ENCODE results near the gene CCDC88C. TPM values are rescaled to one million over a fixed set of nuclear protein-coding genes. Genes with fewer than 3 reads are reported as not detected.

The CCDC88C gene
- total RNA-seq, 1 donor from 2014 or later: 12.4 TPM

GRCh38 chr14:91341334-91341733 lies 76.3 kb downstream of the CCDC88C start:
- H3K4me2 ChIP-seq (ENCODE audit: low read length): no peak overlapping the region
- no peak overlapping the region for H3K27ac Mint-ChIP-seq (ENCODE audit: unreplicated experiment)
- H4K20me1 ChIP-seq (ENCODE audit: insufficient read depth, low read length): no peaks in the 10 kb centered on the region
- DNase-seq (ENCODE audit: low read depth): no peak
- no peaks in the 10 kb centered on the region for H3K4me1 Mint-ChIP-seq (ENCODE audit: low read depth, unreplicated experiment)
- no peak for TF ChIP-seq EZH2 (IDR thresholded peaks at IDR 0.05; ENCODE audit: insufficient read depth, low read length)
- TF ChIP-seq CTCF (IDR thresholded peaks at IDR 0.05; ENCODE audit: insufficient read depth, low read depth, low read length): no peak
- H3K9ac ChIP-seq (ENCODE audit: low read length): no peak overlapping the region
- H3K4me3 ChIP-seq (ENCODE audit: insufficient read depth, low read depth, low read length): no peak overlapping the region
- H3K27me3 Mint-ChIP-seq (ENCODE audit: low read depth, unreplicated experiment): peaks cover 3% of the 10 kb centered on the region
- FAIRE-seq: no peak
- no peaks in the 10 kb centered on the region for H3K79me2 ChIP-seq (ENCODE audit: insufficient read depth, low read length)
- H3K36me3 Mint-ChIP-seq (ENCODE audit: low read depth, unreplicated experiment): peaks cover 5% of the 10 kb centered on the region
- H3K9me3 ChIP-seq (ENCODE audit: insufficient read depth, low read depth, low read length): no peaks in the 10 kb centered on the region
- no peak overlapping the region for H3K4me3 Mint-ChIP-seq (ENCODE audit: unreplicated experiment)
- no peak overlapping the region for H3K27ac ChIP-seq (ENCODE audit: low read depth, low read length)
- no peaks in the 10 kb centered on the region for H3K9me3 Mint-ChIP-seq (ENCODE audit: unreplicated experiment)
- H3K27me3 ChIP-seq (ENCODE audit: insufficient read depth, low read length): peaks cover 3% of the 10 kb centered on the region
- H3K4me1 ChIP-seq (ENCODE audit: insufficient read depth, low read length): no peaks in the 10 kb centered on the region
- H2AFZ ChIP-seq (ENCODE audit: low read depth, low read length): no peak overlapping the region
- no peaks in the 10 kb centered on the region for H3K36me3 ChIP-seq (ENCODE audit: insufficient read depth, low read length)

DNA sequence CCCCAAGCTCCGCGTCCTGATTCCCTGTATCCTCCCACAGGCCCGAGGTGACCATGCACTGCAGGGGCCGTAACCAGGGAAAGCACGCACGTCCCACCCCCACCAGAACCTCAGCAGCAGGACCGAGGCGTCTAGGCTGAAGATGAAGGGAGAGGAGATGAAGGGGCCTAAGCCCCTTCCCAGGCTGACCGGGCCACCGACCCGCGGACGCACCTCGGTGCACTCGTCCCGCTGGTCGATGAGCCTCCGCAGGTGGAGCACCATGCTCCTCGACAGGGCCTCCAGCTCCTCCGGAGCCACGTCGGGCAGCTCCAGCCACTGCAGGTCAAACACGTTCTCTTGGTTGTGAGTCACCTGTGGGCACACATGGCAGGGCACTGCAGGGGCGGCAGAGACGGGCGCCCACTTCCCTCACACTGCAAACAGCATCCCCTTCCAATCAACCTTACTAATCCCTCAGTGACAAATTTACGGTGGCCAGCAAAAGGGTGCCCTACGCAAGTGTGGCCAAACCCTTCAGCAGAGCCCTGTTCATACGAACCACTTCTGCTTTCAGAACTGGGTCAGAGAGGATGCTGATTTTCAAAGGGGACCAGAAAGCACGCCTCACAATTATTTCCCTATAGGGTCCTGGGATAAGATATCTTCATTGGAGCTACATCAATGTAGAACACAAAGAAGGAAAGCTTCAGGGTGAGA lies 77.8 kb downstream of the CCDC88C start:
- Histone ChIP-seq H3K4me1 (ENCODE audit: insufficient read depth, low read length) (no peaks in the 10 kb centered on the region), H3K9me3 (ENCODE audit: insufficient read depth, low read depth, low read length) (no peaks in the 10 kb centered on the region), H3K4me2 (ENCODE audit: low read length) (no peak overlapping the region), H2AFZ (ENCODE audit: low read depth, low read length) (no peak overlapping the region), H4K20me1 (ENCODE audit: insufficient read depth, low read length) (no peaks in the 10 kb centered on the region), H3K36me3 (ENCODE audit: insufficient read depth, low read length) (no peaks in the 10 kb centered on the region), H3K27me3 (ENCODE audit: insufficient read depth, low read length) (peaks cover 3% of the 10 kb centered on the region), H3K4me3 (ENCODE audit: insufficient read depth, low read depth, low read length) (no peak overlapping the region), H3K27ac (ENCODE audit: low read depth, low read length) (no peak overlapping the region), H3K9ac (ENCODE audit: low read length) (no peak overlapping the region), H3K79me2 (ENCODE audit: insufficient read depth, low read length) (no peaks in the 10 kb centered on the region)
- Mint-ChIP-seq H3K4me3 (ENCODE audit: unreplicated experiment) (no peak overlapping the region), H3K9me3 (ENCODE audit: unreplicated experiment) (no peaks in the 10 kb centered on the region), H3K4me1 (ENCODE audit: low read depth, unreplicated experiment) (no peaks in the 10 kb centered on the region), H3K36me3 (ENCODE audit: low read depth, unreplicated experiment) (peaks cover 5% of the 10 kb centered on the region), H3K27ac (ENCODE audit: unreplicated experiment) (no peak overlapping the region), H3K27me3 (ENCODE audit: low read depth, unreplicated experiment) (peaks cover 9% of the 10 kb centered on the region)
- DNase-seq (ENCODE audit: low read depth) (no peak), FAIRE-seq (no peak)
- no peak for TF ChIP-seq CTCF (IDR thresholded peaks at IDR 0.05; ENCODE audit: insufficient read depth, low read depth, low read length)

- peaks cover 5% of the 10 kb centered on the region for H3K36me3 Mint-ChIP-seq (ENCODE audit: low read depth, unreplicated experiment)
- peaks cover 9% of the 10 kb centered on the region for H3K27me3 Mint-ChIP-seq (ENCODE audit: low read depth, unreplicated experiment)
- TF ChIP-seq EZH2 (IDR thresholded peaks at IDR 0.05; ENCODE audit: insufficient read depth, low read length) (no peak), CTCF (IDR thresholded peaks at IDR 0.05; ENCODE audit: insufficient read depth, low read depth, low read length) (no peak)
- no peak overlapping the region for H3K4me3 Mint-ChIP-seq (ENCODE audit: unreplicated experiment)
- Histone ChIP-seq H2AFZ (ENCODE audit: low read depth, low read length) (no peak overlapping the region), H3K4me2 (ENCODE audit: low read length) (no peak overlapping the region), H4K20me1 (ENCODE audit: insufficient read depth, low read length) (no peaks in the 10 kb centered on the region), H3K27me3 (ENCODE audit: insufficient read depth, low read length) (peaks cover 3% of the 10 kb centered on the region), H3K9ac (ENCODE audit: low read length) (no peak overlapping the region), H3K79me2 (ENCODE audit: insufficient read depth, low read length) (no peaks in the 10 kb centered on the region), H3K4me1 (ENCODE audit: insufficient read depth, low read length) (no peaks in the 10 kb centered on the region), H3K27ac (ENCODE audit: low read depth, low read length) (no peak overlapping the region), H3K9me3 (ENCODE audit: insufficient read depth, low read depth, low read length) (no peaks in the 10 kb centered on the region), H3K36me3 (ENCODE audit: insufficient read depth, low read length) (no peaks in the 10 kb centered on the region), H3K4me3 (ENCODE audit: insufficient read depth, low read depth, low read length) (no peak overlapping the region)
- no peak for FAIRE-seq
- no peaks in the 10 kb centered on the region for H3K9me3 Mint-ChIP-seq (ENCODE audit: unreplicated experiment)
- DNase-seq (ENCODE audit: low read depth): no peak
- H3K4me1 Mint-ChIP-seq (ENCODE audit: low read depth, unreplicated experiment): no peaks in the 10 kb centered on the region
- H3K27ac Mint-ChIP-seq (ENCODE audit: unreplicated experiment): no peak overlapping the region
Measured at GRCh38 chr14:91339076-91339475, 78.5 kb downstream of the CCDC88C start.
